ENCODE measurements around the gene TMEM229B. TPM values are rescaled to one million over a fixed set of nuclear protein-coding genes. Genes with fewer than 3 reads are reported as not detected.

The TMEM229B gene
- total RNA-seq, 3 donors from 2014 or later (not counting 1 experiment from before 2014, with no cell fraction given) = 28.3 to 51.3 (median 49.9) TPM

DNA sequence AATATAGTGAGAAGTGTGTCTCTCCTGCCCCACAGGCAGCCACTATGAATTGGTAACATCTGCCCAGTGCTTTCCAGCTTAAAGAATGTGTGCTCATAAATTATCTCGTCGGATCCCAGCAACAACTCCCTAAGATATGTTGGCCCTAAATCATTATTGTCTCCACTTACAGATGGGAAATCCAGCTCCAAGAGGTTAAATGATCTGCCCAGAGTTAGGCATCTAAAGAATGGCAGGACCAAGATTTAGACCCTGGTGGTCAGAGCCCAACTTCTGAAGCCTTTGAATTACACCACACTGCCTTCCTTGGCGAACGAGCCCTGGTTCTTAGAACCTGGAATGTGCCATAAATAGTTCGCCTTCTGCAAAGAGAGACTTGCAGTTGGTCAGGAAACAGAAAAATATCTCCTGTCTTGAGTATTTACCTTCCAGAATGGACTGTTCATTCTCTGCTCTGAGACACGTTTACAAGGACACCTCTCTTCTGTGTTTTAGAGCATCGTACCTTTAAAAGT, 56.4 kb downstream of the TMEM229B start:
- Mint-ChIP-seq H3K27ac (no peak overlapping the region), H3K4me3 (no peak overlapping the region), H3K9me3 (no peaks in the 10 kb centered on the region), H3K36me3 (no peaks in the 10 kb centered on the region), H3K27me3 (ENCODE audit: low read depth in 2 of 2) (peaks cover 10 to 15% of the 10 kb centered on the region in 2 donors), H3K4me1 (no peaks in the 10 kb centered on the region)
- Histone ChIP-seq H3K4me1 (ENCODE audit: control insufficient read depth, insufficient read depth, low read length) (peaks cover 4% of the 10 kb centered on the region), H3K4me3 (ENCODE audit: low read length) (no peak overlapping the region), H3K27ac (ENCODE audit: low read length) (no peak overlapping the region), H3K36me3 (ENCODE audit: control insufficient read depth, insufficient read depth, low read length) (no peaks in the 10 kb centered on the region), H3K27me3 (ENCODE audit: control insufficient read depth, insufficient read depth, low read length) (no peaks in the 10 kb centered on the region), H3K9me3 (ENCODE audit: control insufficient read depth, insufficient read depth, low read length) (no peaks in the 10 kb centered on the region)
- no peak for ATAC-seq
- WGBS (ENCODE audit: insufficient coverage) = 80% methylated on average over 7 of the region's 7 CpGs
- DNase-seq = no peak
- intact Hi-C loops (cut with micrococcal nuclease) = no loop called here
- TF ChIP-seq, protein P1, sequence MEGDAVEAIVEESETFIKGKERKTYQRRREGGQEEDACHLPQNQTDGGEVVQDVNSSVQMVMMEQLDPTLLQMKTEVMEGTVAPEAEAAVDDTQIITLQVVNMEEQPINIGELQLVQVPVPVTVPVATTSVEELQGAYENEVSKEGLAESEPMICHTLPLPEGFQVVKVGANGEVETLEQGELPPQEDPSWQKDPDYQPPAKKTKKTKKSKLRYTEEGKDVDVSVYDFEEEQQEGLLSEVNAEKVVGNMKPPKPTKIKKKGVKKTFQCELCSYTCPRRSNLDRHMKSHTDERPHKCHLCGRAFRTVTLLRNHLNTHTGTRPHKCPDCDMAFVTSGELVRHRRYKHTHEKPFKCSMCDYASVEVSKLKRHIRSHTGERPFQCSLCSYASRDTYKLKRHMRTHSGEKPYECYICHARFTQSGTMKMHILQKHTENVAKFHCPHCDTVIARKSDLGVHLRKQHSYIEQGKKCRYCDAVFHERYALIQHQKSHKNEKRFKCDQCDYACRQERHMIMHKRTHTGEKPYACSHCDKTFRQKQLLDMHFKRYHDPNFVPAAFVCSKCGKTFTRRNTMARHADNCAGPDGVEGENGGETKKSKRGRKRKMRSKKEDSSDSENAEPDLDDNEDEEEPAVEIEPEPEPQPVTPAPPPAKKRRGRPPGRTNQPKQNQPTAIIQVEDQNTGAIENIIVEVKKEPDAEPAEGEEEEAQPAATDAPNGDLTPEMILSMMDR (IDR thresholded peaks at IDR 0.05) = no peak

DNA sequence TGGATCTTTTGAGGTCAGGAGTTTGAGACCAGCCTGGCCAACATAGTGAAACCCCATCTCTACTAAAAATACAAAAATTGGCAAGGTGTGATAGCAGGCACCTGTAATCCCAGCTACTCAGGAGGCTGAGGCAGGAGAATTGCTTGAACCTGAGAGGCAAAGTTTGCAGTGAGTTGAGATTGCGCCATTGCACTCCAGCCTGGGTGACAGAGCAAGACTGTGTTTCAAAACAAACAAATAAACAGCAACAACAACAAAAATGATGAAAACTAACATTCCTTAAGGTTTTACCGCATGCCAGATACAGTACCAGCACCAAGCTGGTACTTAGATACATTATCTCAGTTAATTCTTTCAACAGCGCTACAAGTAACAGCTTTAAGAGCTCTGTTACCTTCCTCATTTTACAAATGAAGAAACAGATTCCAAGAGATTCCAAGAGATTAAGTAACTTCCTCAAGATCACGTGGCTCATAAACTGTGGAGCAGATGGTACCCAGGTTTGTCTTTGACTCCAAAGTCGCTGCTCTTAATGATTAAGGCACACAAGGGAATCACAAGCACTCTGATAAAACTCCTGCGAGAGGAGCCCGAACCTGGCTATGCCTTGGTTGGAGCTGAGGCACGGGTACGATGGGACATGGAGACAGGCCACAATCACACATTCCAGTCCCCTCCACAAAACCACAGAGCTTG, 58.9 kb downstream of the TMEM229B start:
- intact Hi-C loops (cut with micrococcal nuclease) = no loop called here
- ATAC-seq (no peak), DNase-seq (no peak)

DNA sequence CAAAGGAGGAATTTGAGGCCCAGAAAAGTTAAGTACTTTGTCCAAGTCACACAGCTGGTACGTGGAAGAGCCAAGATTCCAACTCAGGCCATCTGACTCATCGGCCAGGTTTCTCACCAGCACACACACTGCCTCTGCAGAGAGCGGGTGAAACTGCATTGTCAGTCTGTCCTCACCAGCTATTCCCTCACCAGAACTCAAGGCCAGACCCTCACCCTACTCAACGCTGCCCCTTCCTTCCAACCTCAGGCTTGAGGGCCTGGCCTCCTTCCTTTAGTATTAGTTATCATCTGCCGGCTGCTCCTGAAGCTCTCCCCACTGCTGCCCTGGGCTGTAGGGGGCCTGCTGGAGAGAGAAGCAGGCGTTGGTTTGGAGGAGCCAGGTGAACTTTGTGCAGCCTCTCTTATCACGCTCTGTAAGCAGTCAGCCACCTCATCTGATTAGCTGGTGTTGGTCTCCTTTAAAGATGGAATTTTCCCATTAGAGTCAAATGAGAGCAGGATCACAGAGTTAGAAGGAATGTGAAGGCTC, 60.0 kb downstream of the TMEM229B start:
- no peak for ATAC-seq
- peaks cover 15 to 28% of the 10 kb centered on the region in 2 donors for H3K27me3 Mint-ChIP-seq (ENCODE audit: low read depth in 2 of 2)
- no peaks in the 10 kb centered on the region for H3K27me3 ChIP-seq (ENCODE audit: control insufficient read depth, insufficient read depth, low read length)
- H3K27ac Mint-ChIP-seq = no peak overlapping the region
- H3K4me3 Mint-ChIP-seq = no peak overlapping the region
- no peak overlapping the region for H3K4me3 ChIP-seq (ENCODE audit: low read length)
- no peaks in the 10 kb centered on the region for H3K36me3 Mint-ChIP-seq
- peaks cover 6% of the 10 kb centered on the region for H3K4me1 ChIP-seq (ENCODE audit: control insufficient read depth, insufficient read depth, low read length)
- no peak overlapping the region for H3K27ac ChIP-seq (ENCODE audit: low read length)
- no peaks in the 10 kb centered on the region for H3K9me3 Mint-ChIP-seq
- TF ChIP-seq, protein P1 (IDR thresholded peaks at IDR 0.05) = no peak
- WGBS (ENCODE audit: insufficient coverage) = 87% methylated on average over 7 of the region's 7 CpGs
- H3K36me3 ChIP-seq (ENCODE audit: control insufficient read depth, insufficient read depth, low read length) = no peaks in the 10 kb centered on the region
- no peaks in the 10 kb centered on the region for H3K9me3 ChIP-seq (ENCODE audit: control insufficient read depth, insufficient read depth, low read length)
- DNase-seq = no peak
- intact Hi-C loops (cut with micrococcal nuclease) = no loop called here
- no peaks in the 10 kb centered on the region for H3K4me1 Mint-ChIP-seq

More for the DNA sequence above, 58.9 kb downstream of the TMEM229B start:
- 90% methylated on average over 9 of the region's 9 CpGs for WGBS (ENCODE audit: insufficient coverage)
- Histone ChIP-seq H3K9me3 (ENCODE audit: control insufficient read depth, insufficient read depth, low read length) (no peaks in the 10 kb centered on the region), H3K36me3 (ENCODE audit: control insufficient read depth, insufficient read depth, low read length) (no peaks in the 10 kb centered on the region), H3K27ac (ENCODE audit: low read length) (no peak overlapping the region), H3K4me1 (ENCODE audit: control insufficient read depth, insufficient read depth, low read length) (peaks cover 6% of the 10 kb centered on the region), H3K27me3 (ENCODE audit: control insufficient read depth, insufficient read depth, low read length) (no peaks in the 10 kb centered on the region), H3K4me3 (ENCODE audit: low read length) (no peak overlapping the region)
- Mint-ChIP-seq H3K4me3 (no peak overlapping the region), H3K4me1 (no peaks in the 10 kb centered on the region), H3K9me3 (no peaks in the 10 kb centered on the region), H3K36me3 (no peaks in the 10 kb centered on the region), H3K27me3 (ENCODE audit: low read depth in 2 of 2) (peaks cover 14 to 28% of the 10 kb centered on the region in 2 donors), H3K27ac (no peak overlapping the region)
- TF ChIP-seq, protein P1 (IDR thresholded peaks at IDR 0.05) = no peak

All from natural killer cell (primary cell).